ENCODE measurements around the gene FNDC3B. TPM values are rescaled to one million over a fixed set of nuclear protein-coding genes. Genes with fewer than 3 reads are reported as not detected.

The FNDC3B gene
- total and polyA plus RNA-seq, 2 donors from 2014 or later = 11.8 to 185 TPM

DNA sequence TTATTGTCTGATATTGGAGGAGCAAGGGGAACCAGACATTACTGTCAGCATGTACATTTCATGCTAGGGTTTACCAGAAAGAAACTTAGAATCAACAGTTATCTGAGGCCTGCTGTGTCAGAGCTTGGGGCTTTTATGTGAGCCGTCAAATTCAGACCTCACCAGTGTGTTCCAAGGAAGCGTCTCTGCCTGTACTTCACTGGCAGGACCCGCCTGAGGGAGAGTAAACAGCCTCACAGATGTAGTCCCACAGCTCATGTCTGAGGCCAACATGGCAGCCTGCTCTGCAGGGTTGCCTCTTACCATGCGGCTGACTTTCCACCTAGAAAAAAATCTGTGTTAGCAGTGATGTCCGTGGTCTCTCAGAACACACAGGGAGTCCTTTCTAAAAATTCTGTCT lies 334.5 kb downstream of the FNDC3B start:
- FAIRE-seq (no peak), DNase-seq (no peak)
- Histone ChIP-seq H3K36me3 (ENCODE audit: control insufficient read depth in 2 of 3, insufficient read depth in 3 of 3, low read length in 3 of 3) (peaks cover 2 to 24% (median 13%) of the 10 kb centered on the region in 3 donors), H3K4me1 (ENCODE audit: control insufficient read depth in 2 of 3, insufficient read depth in 2 of 3, low read depth in 1 of 3, low read length in 3 of 3) (no peaks in the 10 kb centered on the region), H3K4me3 (ENCODE audit: low read length in 3 of 3) (no peak overlapping the region), H3K9ac (ENCODE audit: low read length in 3 of 3) (no peak overlapping the region), H3K9me3 (ENCODE audit: control insufficient read depth in 2 of 3, insufficient read depth in 1 of 3, low read length in 3 of 3) (no peaks in the 10 kb centered on the region), H3K27me3 (ENCODE audit: control insufficient read depth, insufficient read depth, low read length) (no peaks in the 10 kb centered on the region), H3K27ac (ENCODE audit: low read depth in 2 of 2, low read length in 2 of 2) (no peak overlapping the region)
- intact Hi-C loops (cut with DNase I) = no loop called here
- TF ChIP-seq, protein P1, sequence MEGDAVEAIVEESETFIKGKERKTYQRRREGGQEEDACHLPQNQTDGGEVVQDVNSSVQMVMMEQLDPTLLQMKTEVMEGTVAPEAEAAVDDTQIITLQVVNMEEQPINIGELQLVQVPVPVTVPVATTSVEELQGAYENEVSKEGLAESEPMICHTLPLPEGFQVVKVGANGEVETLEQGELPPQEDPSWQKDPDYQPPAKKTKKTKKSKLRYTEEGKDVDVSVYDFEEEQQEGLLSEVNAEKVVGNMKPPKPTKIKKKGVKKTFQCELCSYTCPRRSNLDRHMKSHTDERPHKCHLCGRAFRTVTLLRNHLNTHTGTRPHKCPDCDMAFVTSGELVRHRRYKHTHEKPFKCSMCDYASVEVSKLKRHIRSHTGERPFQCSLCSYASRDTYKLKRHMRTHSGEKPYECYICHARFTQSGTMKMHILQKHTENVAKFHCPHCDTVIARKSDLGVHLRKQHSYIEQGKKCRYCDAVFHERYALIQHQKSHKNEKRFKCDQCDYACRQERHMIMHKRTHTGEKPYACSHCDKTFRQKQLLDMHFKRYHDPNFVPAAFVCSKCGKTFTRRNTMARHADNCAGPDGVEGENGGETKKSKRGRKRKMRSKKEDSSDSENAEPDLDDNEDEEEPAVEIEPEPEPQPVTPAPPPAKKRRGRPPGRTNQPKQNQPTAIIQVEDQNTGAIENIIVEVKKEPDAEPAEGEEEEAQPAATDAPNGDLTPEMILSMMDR (IDR thresholded peaks at IDR 0.05; ENCODE audit: borderline replicate concordance, extremely low read depth, insufficient read depth) = no peak

DNA sequence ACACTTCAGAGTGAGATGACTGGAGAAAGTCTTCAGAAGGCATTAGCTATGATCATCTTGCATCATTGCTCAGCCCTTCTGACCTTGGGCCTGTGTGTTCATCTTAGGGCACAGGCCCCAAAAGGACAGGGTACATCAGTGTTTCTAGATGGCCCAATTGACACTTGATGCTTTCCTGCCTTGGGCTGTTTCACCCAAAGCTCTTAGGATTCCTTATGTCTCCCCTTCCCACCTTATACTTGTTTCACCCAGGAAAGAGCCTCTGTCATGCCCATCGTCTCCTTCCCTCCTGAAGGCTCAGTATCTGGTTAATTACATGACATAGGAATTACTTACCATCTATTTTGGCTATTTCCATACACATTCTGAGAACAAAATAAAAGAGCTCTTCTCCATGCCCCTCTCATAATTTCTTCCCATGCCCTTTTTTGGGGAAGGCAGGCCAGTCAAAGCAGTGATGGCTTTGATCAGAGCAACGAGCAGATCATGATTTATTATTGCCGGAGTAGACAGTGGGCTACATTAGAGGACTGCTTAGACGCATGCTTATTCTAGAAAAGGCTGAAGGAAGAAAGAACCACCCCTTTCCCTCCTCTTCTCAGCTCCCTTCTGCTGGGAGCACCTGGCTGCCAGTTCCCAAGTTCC lies 335.9 kb downstream of the FNDC3B start:
- peaks cover 10 to 35% (median 23%) of the 10 kb centered on the region in 3 donors for H3K36me3 ChIP-seq (ENCODE audit: control insufficient read depth in 2 of 3, insufficient read depth in 3 of 3, low read length in 3 of 3)
- no peaks in the 10 kb centered on the region for H3K4me1 ChIP-seq (ENCODE audit: control insufficient read depth in 2 of 3, insufficient read depth in 2 of 3, low read depth in 1 of 3, low read length in 3 of 3)
- FAIRE-seq (no peak), DNase-seq (no peak)
- intact Hi-C loops (cut with DNase I) = no loop called here
- TF ChIP-seq, protein P1 (IDR thresholded peaks at IDR 0.05; ENCODE audit: borderline replicate concordance, extremely low read depth, insufficient read depth) = no peak
- no peak overlapping the region for H3K27ac ChIP-seq (ENCODE audit: low read depth in 2 of 2, low read length in 2 of 2)
- H3K27me3 ChIP-seq (ENCODE audit: control insufficient read depth, insufficient read depth, low read length) = no peaks in the 10 kb centered on the region
- H3K9me3 ChIP-seq (ENCODE audit: control insufficient read depth in 2 of 3, insufficient read depth in 1 of 3, low read length in 3 of 3) = peaks cover 0 to 7% (median 1%) of the 10 kb centered on the region in 3 donors
- H3K4me3 ChIP-seq (ENCODE audit: low read length in 3 of 3) = no peak overlapping the region
- no peak overlapping the region for H3K9ac ChIP-seq (ENCODE audit: low read length in 3 of 3)

DNA sequence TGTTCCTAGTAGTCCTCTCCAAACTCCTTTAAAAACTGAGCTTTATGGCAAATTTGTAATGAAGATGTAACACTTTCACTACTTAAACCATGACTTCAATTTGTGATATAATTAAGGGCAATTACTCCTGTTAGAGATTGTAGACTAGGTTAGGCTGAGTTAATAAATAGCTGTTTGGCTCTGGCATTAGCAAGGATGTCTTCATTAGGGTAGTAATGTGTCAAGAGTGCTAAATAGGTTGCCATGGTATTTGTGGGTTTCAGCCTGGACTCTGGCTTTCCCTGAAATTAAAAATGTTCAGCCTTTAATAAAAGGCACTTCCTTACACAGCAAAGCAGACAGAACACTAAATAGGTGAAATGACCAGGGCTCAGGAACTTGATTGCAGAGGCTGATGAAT lies 337.0 kb downstream of the FNDC3B start:
- intact Hi-C loops (cut with DNase I) = no loop called here
- no peak for FAIRE-seq
- TF ChIP-seq, protein P1 (IDR thresholded peaks at IDR 0.05; ENCODE audit: borderline replicate concordance, extremely low read depth, insufficient read depth) = no peak
- Histone ChIP-seq H3K9me3 (ENCODE audit: control insufficient read depth in 2 of 3, insufficient read depth in 1 of 3, low read length in 3 of 3) (peaks cover 0 to 7% (median 1%) of the 10 kb centered on the region in 3 donors), H3K36me3 (ENCODE audit: control insufficient read depth in 2 of 3, insufficient read depth in 3 of 3, low read length in 3 of 3) (peaks cover 14 to 42% (median 25%) of the 10 kb centered on the region in 3 donors), H3K9ac (ENCODE audit: low read length in 3 of 3) (no peak overlapping the region), H3K27ac (ENCODE audit: low read depth in 2 of 2, low read length in 2 of 2) (no peak overlapping the region), H3K27me3 (ENCODE audit: control insufficient read depth, insufficient read depth, low read length) (no peaks in the 10 kb centered on the region), H3K4me1 (ENCODE audit: control insufficient read depth in 2 of 3, insufficient read depth in 2 of 3, low read depth in 1 of 3, low read length in 3 of 3) (no peaks in the 10 kb centered on the region), H3K4me3 (ENCODE audit: low read length in 3 of 3) (no peak overlapping the region)
- DNase-seq = peak in 2 of 5 donors; percentile 13 to 40
